UCSD-AML1 (cell line): Measurements from ENCODE around the gene LY6G5C.

Experiments
- DNase-seq: peaks from one replicate; lab custom pipeline; 2025; ENCODE audit not compliant: unreplicated experiment; lab: John Stamatoyannopoulos, UW

Gene LY6G5C

DNA sequence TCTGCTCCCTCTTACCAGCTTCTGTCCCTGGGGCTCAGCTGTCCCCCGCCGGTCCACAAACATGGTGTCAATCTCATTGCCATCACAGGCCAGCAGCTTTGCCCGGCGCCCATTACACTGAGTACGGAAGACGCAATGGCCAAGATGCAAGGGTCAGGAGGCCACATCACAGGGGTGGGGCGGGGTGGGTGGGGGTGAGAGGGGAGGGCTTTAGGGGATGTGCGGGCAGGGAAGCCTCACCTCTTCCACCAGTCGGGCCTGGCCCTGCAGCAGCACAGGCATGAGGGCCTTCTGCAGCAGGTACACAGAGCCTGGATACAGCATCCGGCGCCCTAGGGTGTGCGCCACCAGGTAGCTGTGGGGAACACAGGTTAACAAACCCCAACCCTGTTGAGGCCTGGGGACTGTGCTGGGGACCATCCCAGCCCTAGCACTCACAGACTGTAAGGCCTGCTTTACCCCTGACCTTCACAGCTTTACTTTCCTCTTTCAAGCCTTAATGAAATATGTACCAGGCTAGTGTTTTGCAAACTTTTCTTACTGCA lies 10.8 kb upstream of the LY6G5C start:
- DNase-seq = no peak

DNA sequence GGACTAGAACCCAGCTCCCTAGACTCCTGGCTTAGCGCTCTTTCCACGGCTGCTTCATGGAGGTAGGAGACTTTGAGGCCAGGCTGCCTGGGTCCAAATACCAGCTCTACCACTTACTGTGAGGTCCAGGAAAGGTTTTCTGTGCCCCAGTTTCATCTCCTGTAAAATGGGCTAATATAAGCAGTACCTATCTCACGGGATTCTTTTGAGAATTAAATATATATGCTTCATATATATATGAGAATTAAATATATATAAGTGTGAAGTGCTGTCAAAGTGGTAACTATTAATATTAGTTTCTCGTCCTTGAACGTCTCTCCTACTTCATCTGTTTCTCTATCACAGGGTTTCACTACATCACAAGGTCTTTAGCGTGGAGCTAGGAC lies 10.2 kb upstream of the LY6G5C start:
- DNase-seq = no peak

DNA sequence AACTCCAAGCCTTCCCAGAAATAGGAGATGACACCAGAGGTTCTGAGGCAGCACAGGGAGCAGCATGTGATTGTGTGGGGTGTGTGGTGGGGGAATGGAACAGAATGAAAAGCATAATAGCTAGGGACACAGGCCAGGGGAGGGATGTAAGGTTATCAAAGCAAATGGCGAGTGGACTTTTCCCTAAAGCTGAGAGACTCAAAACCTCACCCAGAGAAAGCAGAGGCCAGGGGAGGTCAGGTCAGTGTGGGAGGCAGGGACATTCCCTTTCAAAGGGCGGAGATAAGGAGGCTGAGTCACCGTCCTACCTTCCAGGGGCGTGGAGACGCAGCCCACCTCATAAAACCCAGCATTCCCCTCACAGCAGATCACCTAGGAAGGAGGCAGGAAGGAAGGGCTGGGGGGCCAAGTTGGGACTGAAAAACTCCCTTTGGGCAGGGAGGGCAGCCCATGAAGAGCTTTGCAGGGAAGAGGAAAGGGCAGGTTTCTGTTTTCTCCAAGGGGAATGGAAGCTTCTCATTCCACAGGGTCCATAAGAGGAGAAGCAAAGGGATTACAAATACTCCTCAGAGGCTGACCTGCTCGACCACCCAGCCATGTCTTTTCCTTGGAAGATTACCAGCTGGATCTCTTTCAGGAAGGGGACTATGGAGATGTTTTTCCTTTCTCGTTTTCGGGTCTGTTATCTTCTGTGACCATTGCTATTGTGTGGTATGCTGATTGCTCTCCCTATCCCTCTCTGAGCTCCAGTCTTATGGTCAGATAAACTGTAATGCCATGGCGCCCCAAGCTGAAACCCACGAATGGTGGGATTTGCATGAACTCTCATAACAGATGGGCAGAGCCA lies 9.6 kb upstream of the LY6G5C start:
- no peak for DNase-seq

DNA sequence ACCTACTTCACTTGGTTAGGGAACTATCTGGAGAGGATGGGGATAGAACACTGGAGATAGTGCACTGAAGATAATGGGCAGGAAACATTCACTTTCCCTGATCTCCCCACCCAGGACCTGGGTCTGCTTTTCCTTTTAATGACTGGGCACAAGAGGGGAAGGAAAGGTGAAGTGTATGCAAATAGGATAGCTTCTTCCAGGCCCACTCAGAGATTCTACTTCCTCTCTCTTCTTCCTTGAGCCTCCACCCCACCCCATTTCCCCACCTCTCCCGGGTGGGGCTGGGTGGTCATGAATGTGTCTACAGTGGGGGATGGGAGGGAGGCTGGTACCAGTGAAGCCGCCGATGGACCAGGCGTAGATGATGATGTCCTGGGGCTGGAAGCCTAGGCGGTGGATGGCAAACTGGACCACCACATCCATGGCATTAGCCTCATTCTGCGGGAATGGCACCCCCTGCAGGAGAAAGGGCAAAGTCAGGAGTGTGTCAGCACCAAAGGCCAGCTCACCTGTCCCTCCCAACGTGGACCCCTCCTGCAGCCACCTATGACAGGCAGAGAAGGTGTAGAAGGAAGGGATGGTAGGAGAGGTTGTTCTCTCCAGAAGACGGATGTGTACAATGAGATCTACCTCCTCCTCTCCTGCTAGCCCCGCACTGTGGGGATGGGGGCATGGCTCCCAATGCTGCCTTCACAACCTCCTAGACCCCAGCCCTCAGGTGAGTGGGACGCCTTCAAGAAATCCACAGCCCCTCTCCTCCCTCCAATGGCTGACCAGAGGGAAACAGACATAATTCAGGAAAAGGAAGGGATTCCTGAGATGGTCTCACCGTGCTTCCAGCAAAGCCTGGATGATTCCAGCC lies 8.6 kb upstream of the LY6G5C start:
- DNase-seq = no peak

DNA sequence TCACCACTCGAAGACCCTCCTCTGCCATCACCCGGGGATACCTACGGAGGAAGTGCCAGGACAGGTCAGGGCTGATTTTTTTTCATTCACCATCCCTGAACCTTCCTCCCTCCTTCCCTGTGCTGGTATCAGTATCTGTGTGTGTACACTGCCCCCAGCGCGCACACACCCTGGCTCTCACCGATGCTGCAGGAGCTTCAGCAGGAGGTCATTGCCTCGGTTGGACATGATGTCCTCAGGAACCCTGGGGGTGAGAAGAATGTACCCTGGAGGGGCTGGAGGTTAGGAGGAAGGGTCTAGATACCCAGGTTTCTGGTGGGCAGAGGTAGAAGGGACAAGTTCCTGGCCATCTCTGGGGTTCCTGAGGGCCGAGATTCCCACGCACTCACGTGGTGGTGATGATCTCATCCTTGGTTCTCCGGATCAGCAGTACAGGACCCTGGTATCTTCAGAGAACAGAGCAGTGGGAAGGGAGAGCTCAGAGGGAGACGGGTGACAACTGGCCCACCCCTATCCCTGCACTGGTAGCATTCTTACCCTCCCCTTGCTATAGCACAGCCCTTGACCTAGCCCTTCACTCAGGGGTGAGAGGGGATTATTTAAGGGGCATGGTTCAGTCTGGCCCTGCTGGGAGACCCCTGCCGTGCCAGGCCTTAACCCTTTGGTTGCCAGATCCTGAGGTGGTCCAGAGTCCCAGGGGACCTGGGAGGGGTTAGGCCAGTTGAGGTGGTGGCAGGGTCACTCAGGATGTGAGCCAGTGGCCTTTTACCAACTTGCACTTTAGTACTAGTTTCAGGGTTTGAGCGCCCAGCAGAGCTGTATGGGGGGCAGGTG lies 7.2 kb upstream of the LY6G5C start:
- DNase-seq = no peak

DNA sequence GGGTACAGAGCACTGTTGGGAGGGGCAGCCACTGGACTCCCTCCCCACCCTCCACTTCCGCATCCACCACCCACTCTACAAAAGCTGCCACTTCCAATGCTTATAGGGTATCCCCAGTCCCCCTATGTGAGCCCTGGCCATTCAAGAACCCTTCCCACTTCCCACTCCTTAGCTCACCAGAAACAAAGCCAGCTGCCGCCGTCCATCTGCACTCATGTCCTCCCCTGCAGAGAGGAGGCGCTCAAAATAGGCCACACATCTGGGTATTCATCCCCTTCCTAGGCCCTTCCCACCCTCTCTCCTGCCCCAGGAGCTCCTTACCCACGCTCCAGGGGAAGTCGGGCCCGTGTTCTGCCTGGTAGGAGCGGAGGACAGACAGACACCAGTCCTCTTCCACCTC lies 6.5 kb upstream of the LY6G5C start:
- no peak for DNase-seq

DNA sequence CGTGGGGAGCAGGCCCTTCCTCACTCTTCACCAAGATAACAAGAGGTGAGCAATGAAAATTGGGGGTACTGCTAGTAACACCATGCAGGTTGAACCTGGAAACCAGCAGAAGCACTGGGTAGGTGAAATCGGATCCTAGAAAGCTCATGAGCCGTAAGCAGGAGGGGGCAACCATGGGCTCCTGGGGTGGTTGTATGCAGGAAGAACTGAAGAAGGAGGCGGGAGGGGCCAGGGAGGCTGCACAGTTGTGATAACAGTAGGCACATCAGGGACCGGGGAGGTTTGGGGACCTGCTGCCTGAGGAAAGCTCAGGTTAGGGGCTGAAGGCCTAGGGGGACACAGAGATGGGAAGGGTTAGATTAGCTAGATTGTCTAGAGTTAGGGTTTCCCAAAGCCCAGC lies 5.6 kb upstream of the LY6G5C start:
- no peak for DNase-seq

DNA sequence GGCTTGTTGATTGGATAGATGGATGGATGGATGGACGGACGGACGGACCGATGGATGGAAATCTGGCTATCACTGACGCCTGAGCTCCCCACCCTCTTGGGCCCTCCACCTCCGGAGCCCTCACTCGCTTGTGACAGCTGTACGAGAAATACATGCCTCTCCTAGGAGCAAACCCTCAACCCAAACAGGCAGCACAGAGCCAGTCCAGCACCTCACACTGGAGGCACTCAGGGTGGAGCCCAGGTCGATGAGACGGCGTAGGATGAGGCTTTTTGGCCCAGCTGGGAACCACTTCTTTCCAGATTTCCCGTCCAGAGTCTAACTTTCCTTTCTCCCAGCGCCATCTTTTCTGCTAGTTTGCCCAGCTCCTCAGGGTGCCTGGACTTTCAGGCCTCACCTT lies 2.7 kb upstream of the LY6G5C start:
- DNase-seq = no peak

DNA sequence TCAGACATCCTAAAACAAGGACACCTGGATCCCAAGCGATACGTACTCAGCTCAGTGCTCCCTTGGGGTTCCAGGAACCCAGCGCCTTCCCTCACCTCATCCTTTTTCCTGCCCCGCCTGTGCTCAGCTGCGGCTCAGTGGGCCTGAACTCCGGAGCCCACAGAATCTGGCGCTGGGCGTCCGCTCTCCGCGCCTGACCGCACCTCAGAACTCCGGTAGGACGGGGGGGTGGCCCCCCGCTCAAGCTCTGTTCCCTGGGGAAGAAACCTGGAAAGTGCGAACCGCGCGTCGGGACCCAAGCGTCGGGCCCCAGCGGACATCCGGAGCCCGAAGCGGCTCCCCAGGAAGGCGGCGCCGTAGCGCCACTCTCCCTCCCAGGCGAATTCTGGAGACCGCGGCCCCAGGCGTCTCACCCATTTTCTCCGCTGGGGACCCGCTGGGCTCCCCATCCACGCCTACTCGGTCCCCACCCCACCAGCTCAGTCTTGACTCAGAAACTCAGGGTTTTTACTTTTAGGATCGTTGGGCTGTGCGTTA lies 336 bp upstream of the LY6G5C start:
- peak; percentile 67 for DNase-seq

DNA sequence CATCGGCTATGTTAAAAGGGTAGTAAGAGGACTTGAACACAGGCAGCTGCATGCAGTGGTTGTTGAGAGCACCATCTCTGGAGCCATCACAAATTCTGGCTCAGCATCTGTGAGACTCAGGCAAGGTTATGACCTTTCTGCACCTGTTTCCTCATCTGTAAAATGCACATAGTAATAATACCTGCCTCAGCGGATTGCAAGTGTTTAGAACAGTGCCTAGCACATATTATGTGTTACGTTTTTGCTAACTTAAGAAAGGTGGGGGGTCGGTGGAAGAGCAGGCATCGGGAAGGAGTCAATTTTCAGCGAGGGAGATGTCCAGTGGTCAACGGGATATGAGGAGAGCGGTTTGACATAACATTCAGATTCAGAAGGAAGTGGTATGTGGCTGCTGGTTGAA lies 2.9 kb downstream of the LY6G5C start:
- no peak for DNase-seq

DNA sequence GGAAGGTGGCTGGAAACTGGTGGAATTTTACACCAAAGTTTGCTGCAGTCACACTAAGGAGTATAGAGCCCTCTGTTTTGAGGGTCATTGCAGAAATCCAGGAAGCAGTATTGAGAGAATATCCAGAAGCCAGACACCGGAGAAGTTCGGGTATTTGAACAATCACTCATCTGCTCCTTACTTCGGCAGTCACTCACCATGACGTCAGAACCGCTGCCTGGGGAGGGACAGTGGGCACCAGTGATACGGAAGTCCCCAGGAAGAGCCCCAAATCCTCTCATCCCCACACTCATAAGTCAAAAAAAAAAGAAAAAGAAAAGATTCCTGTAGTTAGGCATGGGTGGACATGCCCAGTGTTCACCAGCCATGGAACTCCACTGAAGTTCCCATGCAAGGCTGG lies 4.0 kb downstream of the LY6G5C start:
- DNase-seq = no peak

DNA sequence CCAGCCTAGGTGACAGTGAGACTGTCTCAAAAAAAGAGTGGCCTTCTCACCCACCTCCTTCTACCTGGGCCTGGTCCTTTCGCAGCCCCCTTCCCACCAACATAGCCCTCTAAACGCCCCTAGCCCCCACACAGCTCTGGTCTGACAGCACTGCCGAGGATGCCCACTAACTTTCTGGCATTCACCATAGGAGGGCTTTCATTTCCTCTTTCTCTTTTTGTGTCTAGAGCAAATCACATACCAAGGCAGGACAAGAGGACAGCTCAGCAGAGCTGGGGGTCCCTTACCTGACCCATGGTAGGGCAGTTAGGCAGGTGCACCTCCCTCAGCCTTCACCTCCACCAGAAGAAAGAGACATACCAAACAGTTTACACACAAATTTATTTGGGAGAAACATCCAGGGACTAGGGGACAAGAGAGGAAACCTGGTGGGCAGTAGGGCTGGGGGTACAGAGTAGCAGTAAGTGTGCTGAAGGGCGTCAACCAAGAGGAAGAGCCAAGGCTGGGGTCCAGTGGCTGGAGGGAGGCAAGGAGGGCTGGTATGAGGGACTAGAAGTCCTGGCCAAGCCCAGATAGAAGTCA lies 4.5 kb downstream of the LY6G5C start:
- no peak for DNase-seq

DNA sequence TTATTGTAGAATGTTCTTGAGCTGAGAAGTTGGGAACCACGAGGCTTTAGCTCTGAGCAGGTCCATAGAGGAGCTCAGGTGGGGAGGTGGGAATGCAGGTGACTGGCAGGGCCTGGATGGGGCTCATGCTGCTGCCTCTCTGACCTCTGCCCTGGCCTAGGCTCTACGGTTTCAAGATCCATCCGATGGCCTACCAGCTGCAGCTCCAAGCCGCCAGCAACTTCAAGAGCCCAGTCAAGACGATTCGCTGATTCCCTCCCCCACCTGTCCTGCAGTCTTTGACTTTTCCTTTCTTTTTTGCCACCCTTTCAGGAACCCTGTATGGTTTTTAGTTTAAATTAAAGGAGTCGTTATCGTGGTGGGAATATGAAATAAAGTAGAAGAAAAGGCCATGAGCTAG lies 11.2 kb downstream of the LY6G5C start, which contains the start of gene LY6G5B:
TSS of gene LY6G5B (plus strand) at position 301 of the 400 bp plus-strand sequence. CDS start 975 bp downstream, outside the sequence.
- no peak for DNase-seq

DNA sequence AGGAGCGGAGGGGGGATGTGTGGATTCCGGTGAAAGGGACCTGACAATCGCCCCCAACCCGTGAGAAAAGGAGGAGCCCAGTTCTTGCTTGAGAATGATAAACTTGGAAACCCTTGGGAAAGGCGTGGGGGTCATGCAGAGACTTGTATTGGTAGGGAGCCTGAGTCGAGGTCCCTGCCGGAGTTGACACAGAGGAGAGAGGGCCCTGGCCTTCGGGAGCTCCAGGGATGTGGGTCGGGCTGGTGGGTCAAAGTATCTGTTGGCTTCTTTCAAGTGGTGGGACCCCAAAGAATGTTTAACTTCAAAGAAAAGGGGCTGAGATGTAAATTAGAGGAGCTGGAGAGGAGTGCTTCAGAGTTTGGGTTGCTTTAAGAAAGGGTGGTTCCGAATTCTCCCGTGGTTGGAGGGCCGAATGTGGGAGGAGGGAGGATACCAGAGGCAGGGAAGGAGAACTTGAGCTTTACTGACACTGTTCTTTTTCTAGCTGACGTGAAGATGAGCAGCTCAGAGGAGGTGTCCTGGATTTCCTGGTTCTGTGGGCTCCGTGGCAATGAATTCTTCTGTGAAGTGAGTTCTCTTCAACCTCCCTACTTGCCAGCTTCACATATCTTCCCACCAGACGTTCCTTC lies 14.4 kb downstream of the LY6G5C start:
- no peak for DNase-seq

DNA sequence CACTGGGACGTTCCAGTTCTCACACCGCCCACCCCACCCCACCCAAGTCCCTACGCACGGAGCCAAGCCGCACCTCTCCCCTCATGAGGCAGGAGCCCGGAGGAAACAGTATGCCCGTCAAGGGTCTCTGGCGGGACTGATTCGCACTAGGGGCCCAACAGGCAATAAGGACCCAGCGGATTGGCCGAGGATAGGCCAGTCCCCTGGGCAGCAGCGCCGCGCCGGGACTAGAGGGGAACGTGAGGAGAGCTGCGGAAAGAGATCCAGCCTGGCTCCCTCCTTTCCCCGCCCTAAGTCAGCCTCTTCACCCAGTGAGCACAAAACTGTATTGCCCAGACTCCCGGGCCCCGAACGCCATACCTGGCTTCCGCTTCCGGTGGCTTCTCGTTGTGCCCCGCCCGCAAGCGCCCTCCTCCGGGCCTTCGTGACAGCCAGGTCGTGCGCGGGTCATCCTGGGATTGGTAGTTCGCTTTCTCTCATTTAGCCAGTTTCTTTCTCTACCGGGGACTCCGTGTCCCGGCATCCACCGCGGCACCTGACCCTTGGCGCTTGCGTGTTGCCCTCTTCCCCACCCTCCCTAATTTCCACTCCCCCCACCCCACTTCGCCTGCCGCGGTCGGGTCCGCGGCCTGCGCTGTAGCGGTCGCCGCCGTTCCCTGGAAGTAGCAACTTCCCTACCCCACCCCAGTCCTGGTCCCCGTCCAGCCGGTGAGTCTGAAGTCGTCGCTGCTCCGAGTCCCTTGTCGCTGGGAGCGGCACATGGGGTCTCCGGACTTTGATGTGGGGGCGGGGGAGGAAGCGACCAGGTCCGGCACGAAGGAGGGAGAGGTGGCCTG lies 15.1 kb downstream of the LY6G5C start, which contains the start of gene CSNK2B:
TSS of gene CSNK2B (plus strand) at position 580 of the 836 bp plus-strand sequence. CDS start 752 bp downstream, outside the sequence.
- DNase-seq = peak; percentile 97

DNA sequence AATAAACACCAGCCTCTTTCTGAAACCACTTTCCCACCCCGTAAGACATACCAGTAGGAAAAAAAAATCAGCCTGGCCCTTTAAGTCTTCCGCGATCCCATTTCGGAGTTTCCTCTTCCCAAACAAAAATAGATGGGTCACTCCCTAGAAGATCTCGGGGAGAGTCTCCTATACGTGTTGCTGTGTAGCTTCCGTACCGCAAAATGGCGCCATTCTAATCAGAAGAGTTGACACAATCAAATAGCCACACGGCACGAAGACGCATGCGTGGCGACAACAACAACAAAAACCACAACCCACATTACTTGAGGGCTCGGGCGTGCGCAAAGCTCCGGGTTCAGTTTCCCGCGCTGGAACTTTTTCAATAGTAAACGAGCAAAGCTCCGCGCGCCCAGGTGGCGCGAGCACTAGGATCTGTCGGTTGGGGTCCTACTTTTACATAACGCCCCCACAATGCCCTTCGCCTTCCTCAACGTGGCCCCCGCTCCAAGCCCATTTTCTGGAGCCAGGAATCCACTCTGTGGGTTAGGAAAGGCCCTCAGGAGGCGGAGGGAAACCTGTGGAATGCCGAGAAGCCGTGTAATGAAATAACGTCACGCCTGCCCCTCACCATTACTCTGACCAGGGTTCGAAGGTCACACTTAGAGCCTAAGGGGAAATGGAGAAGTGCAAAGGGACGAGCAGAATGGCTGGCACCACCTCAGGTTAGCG lies 15.9 kb downstream of the LY6G5C start, which contains the start of gene GPANK1:
TSS of gene GPANK1 (minus strand) at position 208 of the 711 bp plus-strand sequence. CDS start 519 bp downstream, outside the sequence.
- peak; percentile 84 for DNase-seq

DNA sequence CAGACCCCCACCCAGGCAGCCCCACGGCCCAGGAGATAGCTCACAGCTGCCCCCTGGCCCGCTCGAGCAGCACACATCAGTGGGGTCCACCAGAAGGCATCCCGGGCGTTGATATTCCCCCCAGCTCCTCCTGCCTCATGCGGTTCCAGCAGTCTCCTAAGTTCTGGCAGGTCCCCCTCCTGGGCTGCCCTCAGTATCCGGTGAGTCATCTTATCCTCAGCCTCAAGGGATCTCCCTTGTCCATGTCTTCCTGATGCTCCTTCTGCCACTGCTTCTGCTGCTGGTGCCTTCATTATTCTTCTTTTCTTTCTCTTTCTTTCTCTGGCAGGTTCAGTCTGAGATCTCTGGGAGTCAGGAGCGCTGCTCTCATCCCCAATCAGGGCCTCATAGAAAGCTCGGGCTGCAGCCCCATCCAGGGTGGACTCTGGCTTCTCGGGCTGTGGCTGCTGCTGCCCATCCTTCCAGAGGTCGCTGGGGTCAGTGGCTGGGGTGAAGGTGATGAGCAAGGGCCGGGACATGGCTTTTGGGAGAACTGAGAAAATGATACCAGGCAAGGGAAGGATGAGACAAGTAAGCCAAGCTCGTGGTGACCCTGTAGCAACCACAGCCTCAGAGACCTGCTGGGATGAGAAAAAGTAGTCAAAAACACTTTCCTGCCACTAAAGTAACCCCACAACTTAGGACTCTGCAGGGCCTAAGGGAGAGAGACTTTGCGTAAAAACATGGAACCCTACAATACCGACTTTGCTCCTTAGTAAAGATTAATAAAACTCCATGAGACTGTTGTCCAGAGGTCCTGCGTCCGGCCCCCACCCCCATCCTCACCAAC lies 16.7 kb downstream of the LY6G5C start:
- DNase-seq = no peak
